ENCODE results near the gene TP63. TPM values are rescaled to one million over a fixed set of nuclear protein-coding genes. Genes with fewer than 3 reads are reported as not detected.
A peak's percentile ranks its signal among the peaks of the same experiment; 100 is the strongest.

The TP63 gene
- total RNA-seq, 3 donors from 2014 or later (not counting 1 experiment from before 2014, with no cell fraction given), result 0.30 TPM; not detected in 2

GRCh38 chr3:189787191-189787590 is 156.0 kb downstream of the TP63 start:
- no peak for TF ChIP-seq CTCF (IDR thresholded peaks at IDR 0.05)
- intact Hi-C loops (cut with micrococcal nuclease), result no loop called here
- H3K4me3 ChIP-seq (ENCODE audit: low read length), result no peak overlapping the region
- no peaks in the 10 kb centered on the region for H3K4me1 Mint-ChIP-seq
- ATAC-seq (no peak), DNase-seq (no peak)
- no peak overlapping the region for H3K27ac ChIP-seq (ENCODE audit: low read length)
- H3K27ac Mint-ChIP-seq, result no peak overlapping the region
- no peaks in the 10 kb centered on the region for H3K27me3 Mint-ChIP-seq (ENCODE audit: low read depth in 2 of 2)
- H3K36me3 Mint-ChIP-seq, result no peaks in the 10 kb centered on the region
- H3K9me3 ChIP-seq (ENCODE audit: control insufficient read depth, insufficient read depth, low read length), result no peaks in the 10 kb centered on the region
- H3K9me3 Mint-ChIP-seq, result peaks cover 3% of the 10 kb centered on the region in 2 donors
- H3K36me3 ChIP-seq (ENCODE audit: control insufficient read depth, insufficient read depth, low read length), result no peaks in the 10 kb centered on the region
- H3K4me1 ChIP-seq (ENCODE audit: control insufficient read depth, insufficient read depth, low read length), result no peaks in the 10 kb centered on the region
- no peaks in the 10 kb centered on the region for H3K27me3 ChIP-seq (ENCODE audit: control insufficient read depth, insufficient read depth, low read length)
- no peak overlapping the region for H3K4me3 Mint-ChIP-seq
- WGBS (ENCODE audit: insufficient coverage), result 100% methylated on average over 2 of the region's 3 CpGs

GRCh38 chr3:189787632-189788031 is 156.4 kb downstream of the TP63 start:
- H3K27ac Mint-ChIP-seq, result no peak overlapping the region
- peaks cover 3% of the 10 kb centered on the region in 2 donors for H3K9me3 Mint-ChIP-seq
- no peaks in the 10 kb centered on the region for H3K4me1 ChIP-seq (ENCODE audit: control insufficient read depth, insufficient read depth, low read length)
- intact Hi-C loops (cut with micrococcal nuclease), result no loop called here
- H3K9me3 ChIP-seq (ENCODE audit: control insufficient read depth, insufficient read depth, low read length), result no peaks in the 10 kb centered on the region
- H3K4me3 Mint-ChIP-seq, result no peak overlapping the region
- TF ChIP-seq CTCF (IDR thresholded peaks at IDR 0.05), result no peak
- no peak overlapping the region for H3K27ac ChIP-seq (ENCODE audit: low read length)
- H3K36me3 ChIP-seq (ENCODE audit: control insufficient read depth, insufficient read depth, low read length), result no peaks in the 10 kb centered on the region
- no peak overlapping the region for H3K4me3 ChIP-seq (ENCODE audit: low read length)
- no peaks in the 10 kb centered on the region for H3K27me3 Mint-ChIP-seq (ENCODE audit: low read depth in 2 of 2)
- no peaks in the 10 kb centered on the region for H3K4me1 Mint-ChIP-seq
- DNase-seq, result no peak
- ATAC-seq, result no peak
- H3K27me3 ChIP-seq (ENCODE audit: control insufficient read depth, insufficient read depth, low read length), result no peaks in the 10 kb centered on the region
- WGBS (ENCODE audit: insufficient coverage), result 71% methylated on average over 3 of the region's 3 CpGs
- no peaks in the 10 kb centered on the region for H3K36me3 Mint-ChIP-seq

- H3K27ac Mint-ChIP-seq, result no peak overlapping the region
- intact Hi-C loops (cut with micrococcal nuclease), result no loop called here
- H3K27me3 ChIP-seq (ENCODE audit: control insufficient read depth, insufficient read depth, low read length), result peaks cover 2% of the 10 kb centered on the region
- H3K9me3 Mint-ChIP-seq, result peaks cover 3% of the 10 kb centered on the region in 2 donors
- no peaks in the 10 kb centered on the region for H3K9me3 ChIP-seq (ENCODE audit: control insufficient read depth, insufficient read depth, low read length)
- no peak for ATAC-seq
- H3K4me3 Mint-ChIP-seq, result no peak overlapping the region
- no peaks in the 10 kb centered on the region for H3K4me1 ChIP-seq (ENCODE audit: control insufficient read depth, insufficient read depth, low read length)
- H3K36me3 Mint-ChIP-seq, result no peaks in the 10 kb centered on the region
- no peaks in the 10 kb centered on the region for H3K4me1 Mint-ChIP-seq
- H3K4me3 ChIP-seq (ENCODE audit: low read length), result no peak overlapping the region
- DNase-seq, result no peak
- H3K27ac ChIP-seq (ENCODE audit: low read length), result no peak overlapping the region
- no peak for TF ChIP-seq CTCF (IDR thresholded peaks at IDR 0.05)
- H3K36me3 ChIP-seq (ENCODE audit: control insufficient read depth, insufficient read depth, low read length), result no peaks in the 10 kb centered on the region
- WGBS (ENCODE audit: insufficient coverage), result 86% methylated on average over 2 of the region's 2 CpGs
- H3K27me3 Mint-ChIP-seq (ENCODE audit: low read depth in 2 of 2), result no peaks in the 10 kb centered on the region
Observed at GRCh38 chr3:189789432-189789831, 158.2 kb downstream of the TP63 start.

- Histone ChIP-seq H3K36me3 (ENCODE audit: control insufficient read depth, insufficient read depth, low read length) (no peaks in the 10 kb centered on the region), H3K9me3 (ENCODE audit: control insufficient read depth, insufficient read depth, low read length) (no peaks in the 10 kb centered on the region), H3K27ac (ENCODE audit: low read length) (no peak overlapping the region), H3K4me3 (ENCODE audit: low read length) (no peak overlapping the region), H3K27me3 (ENCODE audit: control insufficient read depth, insufficient read depth, low read length) (peaks cover 3% of the 10 kb centered on the region), H3K4me1 (ENCODE audit: control insufficient read depth, insufficient read depth, low read length) (no peaks in the 10 kb centered on the region)
- Mint-ChIP-seq H3K9me3 (peaks cover 0 to 3% of the 10 kb centered on the region in 2 donors), H3K27me3 (ENCODE audit: low read depth in 2 of 2) (no peaks in the 10 kb centered on the region), H3K4me1 (no peaks in the 10 kb centered on the region), H3K4me3 (no peak overlapping the region), H3K36me3 (no peaks in the 10 kb centered on the region), H3K27ac (no peak overlapping the region)
- ATAC-seq (peak in 1 of 3 donors; percentile 37), DNase-seq (peak in 1 of 2 donors; percentile 3)
- intact Hi-C loops (cut with micrococcal nuclease), result no loop called here
- WGBS (ENCODE audit: insufficient coverage), result 13% methylated on average over 7 of the region's 7 CpGs
- TF ChIP-seq CTCF (IDR thresholded peaks at IDR 0.05), result no peak
Observed at GRCh38 chr3:189790658-189791057, 159.5 kb downstream of the TP63 start.

Measured in natural killer cell (primary cell).